ENCODE measurements around the gene FKBP11.
"Not testable (repeated sequence)": the region's sequence is repeated elsewhere in the genome, so short reads cannot be mapped to it uniquely, and the experiment has no call there.

The FKBP11 gene

DNA sequence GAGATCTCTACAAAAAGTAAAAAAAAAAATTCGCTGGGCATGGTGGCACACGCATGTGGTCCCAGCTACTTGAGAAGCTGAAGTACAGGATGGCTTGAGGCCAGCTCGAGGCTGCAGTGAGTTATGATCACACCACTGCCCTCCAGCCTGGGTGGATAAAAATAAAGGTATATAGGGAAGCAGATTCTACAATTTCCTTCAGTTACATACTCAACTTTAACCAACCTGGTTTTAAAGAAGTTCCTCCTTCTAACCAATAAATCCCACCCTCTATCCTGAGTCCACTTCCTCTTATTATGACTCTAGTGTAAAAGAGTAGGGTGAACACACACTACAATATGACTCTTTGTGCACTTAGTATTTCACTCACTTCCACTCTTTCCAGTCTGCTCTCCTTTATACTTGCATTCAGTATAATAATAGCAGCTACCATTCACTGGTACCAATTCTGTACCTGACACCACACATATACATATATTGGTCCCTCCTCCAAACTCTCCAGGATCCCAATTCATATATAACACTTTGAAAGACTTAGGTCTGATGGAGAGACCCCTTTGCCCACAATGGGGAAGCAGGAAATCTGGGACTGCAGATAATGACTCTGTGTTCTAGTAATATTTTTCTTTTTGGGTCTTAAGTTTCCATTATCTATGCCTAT is 29.7 kb upstream of the FKBP11 start:
- DNase-seq (ENCODE audit: low spot score) = peak; percentile 48

DNA sequence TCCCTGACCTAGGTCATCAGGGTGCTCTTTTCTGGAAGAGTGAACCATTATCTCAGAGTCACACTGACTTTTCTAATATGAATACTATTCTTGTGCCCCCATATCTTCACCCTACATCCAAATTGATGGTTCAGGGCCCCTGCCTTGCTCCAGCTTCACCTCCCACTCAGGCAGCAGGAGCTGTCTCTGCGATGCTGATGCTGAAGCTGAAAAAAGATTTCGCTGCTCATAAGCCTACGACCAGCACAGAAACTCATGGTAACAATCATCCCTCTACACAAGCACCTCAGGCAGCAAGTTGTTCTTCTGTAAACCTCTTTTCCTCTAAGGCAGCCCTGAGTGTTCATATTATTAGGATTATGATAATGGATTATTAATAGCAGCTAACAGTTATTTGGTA is 28.8 kb upstream of the FKBP11 start:
- no peak for DNase-seq (ENCODE audit: low spot score)

DNA sequence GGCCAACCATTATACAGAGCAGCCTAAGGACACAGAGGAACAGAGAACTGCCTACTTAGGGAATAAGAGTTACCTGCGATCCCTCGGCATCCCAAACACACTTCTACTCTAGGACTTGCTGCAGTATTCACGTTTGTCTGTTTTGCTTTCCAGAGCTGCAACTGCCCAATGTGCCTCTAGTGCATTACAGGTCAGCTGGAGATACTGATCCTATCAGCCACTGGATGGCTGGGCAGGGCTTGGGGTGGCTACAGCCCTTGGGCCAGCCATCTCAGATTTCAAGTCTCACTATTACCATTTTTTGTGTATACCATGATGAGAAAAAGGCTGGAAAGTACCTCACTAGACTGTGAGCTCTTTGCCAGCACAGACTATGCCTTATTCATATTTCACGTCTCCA is 27.4 kb upstream of the FKBP11 start:
- no peak for DNase-seq (ENCODE audit: low spot score)

DNA sequence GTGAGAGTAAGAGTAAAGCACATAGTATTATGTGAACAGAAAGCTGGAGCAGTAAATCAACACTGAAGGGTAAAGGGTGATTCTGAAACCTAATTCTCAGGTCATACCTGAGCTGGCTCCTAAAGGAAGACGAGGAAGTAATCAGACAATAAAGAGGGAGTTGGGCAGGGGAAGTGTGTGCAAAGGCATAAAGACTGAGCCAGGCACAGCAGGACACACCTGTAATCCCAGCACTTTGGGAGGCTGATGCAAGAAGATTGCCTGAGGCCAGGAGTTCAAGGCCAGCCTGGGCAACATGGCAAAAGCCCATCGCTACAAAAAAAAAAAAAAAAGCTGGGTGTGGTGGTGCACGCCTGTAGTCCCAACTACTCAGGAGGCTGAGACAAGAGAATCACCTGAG is 22.4 kb upstream of the FKBP11 start:
- DNase-seq (ENCODE audit: low spot score) = no peak

GRCh38 chr12:48946943-48947342 is 21.7 kb upstream of the FKBP11 start:
- no peak for DNase-seq (ENCODE audit: low spot score)

- peak; percentile 28 for DNase-seq (ENCODE audit: low spot score)
These were observed 20.9 kb upstream of the FKBP11 start for GRCh38 chr12:48946205-48946604.

DNA sequence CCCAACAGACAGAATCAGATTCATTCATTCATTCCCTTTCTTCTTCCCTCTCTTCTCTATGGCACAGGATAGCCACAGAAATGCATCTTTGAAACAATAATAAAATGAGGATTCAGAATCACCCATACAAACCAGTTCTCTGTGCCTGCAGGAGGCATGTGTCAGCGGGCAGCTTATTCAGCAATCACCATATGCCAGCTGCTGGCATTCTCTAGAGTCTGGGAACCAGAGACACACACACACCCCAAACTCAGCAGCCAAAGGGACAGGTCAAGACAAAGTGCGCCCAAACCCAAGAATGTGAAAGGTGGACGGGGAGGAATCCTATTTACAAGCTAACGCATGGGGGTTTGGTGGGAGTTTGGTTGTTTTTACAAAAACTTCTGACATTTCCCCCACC is 17.9 kb upstream of the FKBP11 start:
- no peak for DNase-seq (ENCODE audit: low spot score)

DNA sequence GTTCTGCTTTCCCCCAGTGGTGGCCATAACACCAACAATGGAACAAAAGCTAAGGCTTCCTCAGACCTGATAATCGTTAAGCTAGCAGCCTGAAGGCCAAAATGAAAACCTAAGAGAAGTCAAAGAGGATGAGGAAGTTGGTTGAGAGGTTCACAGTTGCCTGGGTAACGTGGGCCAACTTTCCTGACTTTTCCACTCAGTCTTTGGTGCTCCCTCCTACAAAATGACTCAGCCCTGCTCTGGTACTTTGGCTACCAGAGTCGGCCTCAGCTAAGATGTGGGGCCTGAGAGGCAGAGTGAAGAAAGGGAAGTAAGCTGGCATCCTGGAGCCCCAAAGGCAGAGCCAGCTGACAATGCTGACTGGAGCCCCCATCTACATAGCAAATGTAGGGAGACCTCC is 14.9 kb upstream of the FKBP11 start:
- DNase-seq (ENCODE audit: low spot score) = no peak

GRCh38 chr12:48938805-48939204 is 13.5 kb upstream of the FKBP11 start:
- DNase-seq (ENCODE audit: low spot score) = no peak

GRCh38 chr12:48937170-48937569 is 11.9 kb upstream of the FKBP11 start:
- no peak for DNase-seq (ENCODE audit: low spot score)

DNA sequence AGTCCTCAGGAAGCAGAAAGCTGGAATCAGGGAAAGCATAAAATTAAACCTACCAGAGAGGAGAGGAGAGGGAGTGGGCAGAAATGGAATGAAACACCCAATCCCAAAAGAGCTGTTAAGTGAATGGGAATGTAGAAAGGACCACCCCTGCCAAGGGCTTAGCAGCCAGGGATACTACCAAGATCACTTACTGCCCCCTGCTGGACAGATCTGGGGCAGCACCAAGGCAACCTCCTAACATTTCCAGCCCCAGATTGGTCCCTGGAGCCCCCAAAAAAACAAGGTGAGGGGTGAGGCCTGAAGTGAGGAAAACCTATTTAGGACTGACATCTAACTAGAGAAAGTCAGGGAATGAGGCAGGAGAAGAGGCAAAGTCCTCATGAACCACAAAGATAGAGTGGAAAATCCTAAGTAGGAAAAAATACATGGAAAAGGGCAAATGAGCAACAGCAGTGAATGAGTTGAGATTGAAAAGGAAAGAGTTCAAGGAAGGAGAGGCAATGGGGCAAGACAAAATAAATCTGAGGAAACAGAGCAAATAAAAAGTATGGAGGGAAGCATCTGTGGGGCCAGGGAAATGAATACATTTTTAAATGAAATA is 11.2 kb upstream of the FKBP11 start:
- peak; percentile 52 for DNase-seq (ENCODE audit: low spot score)

GRCh38 chr12:48934312-48934706 is 9.0 kb upstream of the FKBP11 start:
- no peak for DNase-seq (ENCODE audit: low spot score)

DNA sequence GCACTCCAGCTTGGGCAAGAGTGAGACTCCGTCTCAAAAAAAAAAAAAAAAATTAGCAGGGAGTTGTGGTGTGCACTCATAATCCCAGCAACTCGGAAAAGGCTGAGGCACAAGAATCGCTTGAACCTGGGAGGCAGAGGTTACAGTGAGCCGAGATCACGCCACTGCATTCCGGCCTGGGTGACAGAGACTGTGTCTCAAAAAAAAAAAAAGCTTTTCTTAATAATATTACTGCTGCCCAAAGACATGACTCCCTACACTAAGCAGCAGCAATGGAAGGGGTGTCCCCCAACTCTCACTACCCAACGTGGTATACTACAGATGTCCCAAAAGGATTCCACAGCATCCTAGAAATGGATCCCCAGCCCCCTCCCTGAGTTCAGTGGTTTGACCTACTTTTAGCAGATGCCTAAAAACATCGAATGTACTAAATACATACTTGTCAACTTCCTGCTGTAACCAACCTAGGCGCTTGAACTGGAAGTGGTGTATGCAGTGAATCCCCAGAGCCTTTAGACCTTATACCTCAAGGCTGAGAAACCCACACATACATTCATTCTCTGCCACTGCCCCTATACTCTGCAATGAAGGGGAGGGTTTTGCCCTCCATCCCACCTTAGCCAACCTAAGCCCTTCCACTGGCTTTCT is 8.5 kb upstream of the FKBP11 start:
- DNase-seq (ENCODE audit: low spot score) = no peak

DNA sequence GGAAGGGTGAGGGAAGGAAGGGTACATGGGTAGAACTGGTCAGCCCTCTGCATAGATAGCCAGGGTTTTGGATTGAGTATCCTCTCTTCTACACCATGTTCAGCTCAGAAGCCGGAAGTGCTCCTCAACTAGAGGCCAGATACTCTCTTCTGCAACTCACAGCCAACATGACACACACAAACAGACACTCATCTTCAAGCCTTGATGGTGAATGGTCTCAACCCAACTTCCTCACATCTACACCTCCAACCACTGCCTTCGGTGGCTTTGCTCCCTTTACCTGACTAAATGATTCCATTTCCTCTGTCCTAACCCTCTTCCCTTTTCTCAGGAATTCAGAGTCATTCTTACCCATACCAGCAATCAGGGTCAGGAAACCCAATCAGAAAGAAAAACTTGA is 7.6 kb upstream of the FKBP11 start:
- no peak for DNase-seq (ENCODE audit: low spot score)

- no peak for DNase-seq (ENCODE audit: low spot score)
These were observed 5.2 kb upstream of the FKBP11 start for GRCh38 chr12:48930475-48930874.

DNA sequence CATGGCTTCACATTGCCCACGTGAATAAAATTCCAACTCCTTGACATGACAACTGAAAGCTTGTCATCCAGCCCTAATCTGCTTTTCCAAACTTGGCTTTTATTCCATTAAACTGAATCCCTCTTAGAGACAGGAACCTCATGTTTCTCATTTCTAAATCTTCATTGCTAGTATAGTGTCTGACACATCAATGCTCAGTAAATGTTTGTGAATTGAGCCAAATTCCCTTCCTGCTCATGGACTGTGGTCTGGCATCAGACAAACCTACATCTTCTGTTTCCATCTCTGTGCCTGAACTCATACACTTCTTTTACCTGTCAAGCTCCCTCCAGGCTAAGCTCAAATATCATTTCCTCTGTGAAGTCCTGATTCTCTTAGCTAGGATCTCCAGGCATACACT is 4.3 kb upstream of the FKBP11 start:
- no peak for DNase-seq (ENCODE audit: low spot score)

DNA sequence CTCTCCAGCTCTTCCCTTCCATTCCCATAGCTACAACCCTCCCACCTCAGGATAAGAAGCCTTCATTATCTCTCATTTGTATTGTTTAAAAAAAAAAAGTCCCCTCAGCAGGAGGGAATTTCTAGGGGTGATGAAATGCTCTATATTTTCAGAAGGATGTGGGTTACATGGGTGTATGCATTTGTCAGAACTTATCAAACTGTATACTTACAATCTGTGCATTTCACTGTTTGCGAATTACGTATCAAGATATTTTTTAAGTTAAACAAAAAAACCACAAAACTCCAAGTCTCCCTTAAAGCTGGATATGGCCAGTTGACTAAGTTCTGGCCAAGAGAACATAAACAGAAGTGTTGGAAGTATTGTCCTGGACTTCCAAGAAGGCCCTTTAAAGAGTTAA is 2.0 kb upstream of the FKBP11 start:
- no peak for DNase-seq (ENCODE audit: low spot score)

DNA sequence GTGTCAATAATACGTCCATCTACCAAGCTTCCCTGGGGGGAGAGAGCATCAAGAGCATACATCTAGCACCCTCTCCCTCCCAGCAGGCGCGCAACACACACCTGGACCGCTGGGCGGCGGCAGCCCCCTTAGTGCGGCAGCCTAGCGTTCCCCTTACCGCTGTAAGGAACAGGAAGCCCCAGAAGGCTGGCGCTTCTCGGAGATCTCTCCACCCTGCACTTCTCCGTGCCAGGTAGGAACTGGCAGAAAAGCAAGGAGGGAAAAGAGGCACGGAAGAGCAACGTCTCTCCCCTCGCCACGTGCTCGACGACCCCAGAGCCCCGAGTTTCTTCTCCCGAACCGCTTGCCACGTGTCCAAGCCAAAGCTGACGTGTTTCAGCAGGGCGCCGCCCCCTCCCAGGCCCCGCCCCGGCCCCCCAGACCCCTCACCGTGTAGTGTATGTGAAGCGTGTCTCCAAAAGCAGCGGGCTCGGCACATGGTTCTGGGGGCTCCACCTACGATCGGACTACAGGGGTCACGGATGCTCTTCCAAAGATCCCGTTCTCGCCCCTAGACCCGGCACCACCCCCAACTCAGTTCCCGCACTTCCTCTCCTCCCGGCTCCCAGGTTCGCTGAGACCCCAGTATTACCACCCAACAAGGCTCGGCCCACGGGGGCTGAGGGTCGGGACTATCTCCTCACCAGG is 532 bp downstream of the FKBP11 start:
- no peak for DNase-seq (ENCODE audit: low spot score)

GRCh38 chr12:48923117-48923516 is 2.2 kb downstream of the FKBP11 start:
- DNase-seq (ENCODE audit: low spot score) = no peak

- DNase-seq (ENCODE audit: low spot score) = no peak
These were observed 7.3 kb downstream of the FKBP11 start for GRCh38 chr12:48917857-48918537.

GRCh38 chr12:48910196-48910595 is 15.1 kb downstream of the FKBP11 start:
- DNase-seq (ENCODE audit: low spot score) = no peak

DNA sequence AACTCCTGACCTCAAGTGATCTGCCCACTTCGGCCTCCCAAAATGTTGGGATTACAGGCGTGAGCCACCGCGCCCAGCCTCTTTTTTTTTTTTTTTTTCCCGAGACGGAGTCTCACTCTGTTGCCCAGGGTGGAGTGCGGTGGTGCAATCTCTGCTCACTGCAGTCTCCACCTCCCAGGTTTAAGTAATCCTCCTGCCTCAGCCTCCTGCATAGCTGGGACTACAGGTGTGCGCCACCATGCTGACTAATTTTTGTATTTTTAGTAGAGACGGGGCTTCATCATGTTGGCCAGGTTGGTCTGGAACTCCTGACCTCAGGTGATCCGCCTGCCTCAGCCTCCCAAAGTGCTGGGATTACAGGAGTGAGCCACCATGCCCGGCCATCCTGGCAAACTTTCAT is 15.6 kb downstream of the FKBP11 start:
- not testable (repeated sequence) for DNase-seq (ENCODE audit: low spot score)

- no peak for DNase-seq (ENCODE audit: low spot score)
These were observed 18.0 kb downstream of the FKBP11 start for GRCh38 chr12:48907245-48907644.

Measured in pons (tissue), 1 donor.